DMS 273 treated with DMSO at 0.1 percent for 48 hours (cell line): ENCODE measurements around the gene ZNRF3.

Source experiments
- DNase-seq: peaks from one replicate; lab custom pipeline; 2025; lab: John Stamatoyannopoulos, UW

The ZNRF3 gene

GRCh38 chr22:28952857-28953256 is 69.5 kb downstream of the ZNRF3 start:
- no peak for DNase-seq

GRCh38 chr22:28953403-28953802 is 70.0 kb downstream of the ZNRF3 start:
- no peak for DNase-seq

GRCh38 chr22:28953976-28954880 is 70.9 kb downstream of the ZNRF3 start:
- DNase-seq, result no peak

- no peak for DNase-seq
Observed at GRCh38 chr22:28955817-28956216, 72.4 kb downstream of the ZNRF3 start.

GRCh38 chr22:28956506-28956905 is 73.1 kb downstream of the ZNRF3 start:
- DNase-seq, result no peak

- no peak for DNase-seq
Observed at GRCh38 chr22:28958611-28959010, 75.2 kb downstream of the ZNRF3 start.

- no peak for DNase-seq
Observed at GRCh38 chr22:28962042-28962554, 78.7 kb downstream of the ZNRF3 start.

- no peak for DNase-seq
Observed at GRCh38 chr22:28963362-28963761, 80.0 kb downstream of the ZNRF3 start.

- DNase-seq, result no peak
Observed at GRCh38 chr22:28967163-28967665, 83.8 kb downstream of the ZNRF3 start.

GRCh38 chr22:28967969-28968368 is 84.6 kb downstream of the ZNRF3 start:
- no peak for DNase-seq

GRCh38 chr22:28969401-28970168 is 86.2 kb downstream of the ZNRF3 start:
- no peak for DNase-seq

- no peak for DNase-seq
Observed at GRCh38 chr22:28973352-28973751, 90.0 kb downstream of the ZNRF3 start.

GRCh38 chr22:28977060-28977459 is 93.7 kb downstream of the ZNRF3 start:
- DNase-seq, result no peak

- no peak for DNase-seq
Observed at GRCh38 chr22:28977481-28977971, 94.2 kb downstream of the ZNRF3 start.

GRCh38 chr22:28978158-28978557 is 94.8 kb downstream of the ZNRF3 start:
- no peak for DNase-seq

- DNase-seq, result no peak
Observed at GRCh38 chr22:28978863-28979796, 95.8 kb downstream of the ZNRF3 start.

GRCh38 chr22:28980326-28980725 is 97.0 kb downstream of the ZNRF3 start:
- no peak for DNase-seq

- DNase-seq, result no peak
Observed at GRCh38 chr22:28981818-28982499, 98.6 kb downstream of the ZNRF3 start.

GRCh38 chr22:28983190-28983589 is 99.8 kb downstream of the ZNRF3 start:
- no peak for DNase-seq

- no peak for DNase-seq
Observed at GRCh38 chr22:28983788-28984441, 100.5 kb downstream of the ZNRF3 start.
